Mesendoderm (in vitro differentiated cells): ENCODE data around the gene KRT78.

Experiments used
- DNase-seq: peaks from one replicate; pipeline ENCODE4 v3.0.0; 2013
- H2AK5ac ChIP-seq: 2 replicates; pipeline ENCODE4 v1.6.1; 2013; ENCODE audit warnings: low read length, inconsistent platforms
- H2BK120ac ChIP-seq: 2 replicates; pipeline ENCODE4 v1.6.1; 2013; ENCODE audit warnings: low read depth, mild to moderate bottlenecking, low read length, moderate library complexity, mixed read lengths
- H2BK15ac ChIP-seq: replicated peaks from 2 replicates; pipeline ENCODE4 v1.6.1; 2013; ENCODE audit warnings: low read depth, mild to moderate bottlenecking, moderate library complexity
- H2BK5ac ChIP-seq: 2 replicates; pipeline ENCODE4 v1.6.1; 2013; ENCODE audit warnings: low read length, inconsistent platforms
- H3K18ac ChIP-seq: 2 replicates; pipeline ENCODE4 v1.6.1; 2013; ENCODE audit warnings: mild to moderate bottlenecking, low read length, mixed read lengths
- H3K23ac ChIP-seq: one replicate; pipeline ENCODE4 v1.6.1; 2013; ENCODE audit warnings: low read length
- H3K27ac ChIP-seq: 2 replicates; pipeline ENCODE4 v1.5.1; 2013; ENCODE audit warnings: low read depth, mild to moderate bottlenecking, inconsistent platforms, low read length, moderate library complexity
- H3K27me3 ChIP-seq: 2 replicates; pipeline ENCODE4 v1.6.1; 2013; ENCODE audit warnings: low read length, control low read depth, mild to moderate bottlenecking, inconsistent platforms; ENCODE audit not compliant: insufficient read depth, poor library complexity
- H3K36me3 ChIP-seq: 2 replicates; pipeline ENCODE4 v1.6.1; 2013; ENCODE audit warnings: low read length, inconsistent platforms; ENCODE audit not compliant: control insufficient read depth, insufficient read depth
- H3K4ac ChIP-seq: one replicate; pipeline ENCODE4 v1.6.1; 2013; ENCODE audit warnings: low read depth, mild to moderate bottlenecking, low read length, moderate library complexity
- H3K4me1 ChIP-seq: 2 replicates; pipeline ENCODE4 v1.6.1; 2013; ENCODE audit warnings: low read depth, low read length, inconsistent platforms; ENCODE audit not compliant: control insufficient read depth
- H3K4me2 ChIP-seq: 2 replicates; pipeline ENCODE4 v1.6.1; 2013; ENCODE audit warnings: low read length
- H3K4me3 ChIP-seq: 2 replicates; pipeline ENCODE4 v1.5.1; 2013; ENCODE audit warnings: mild to moderate bottlenecking, low read length
- H3K56ac ChIP-seq: one replicate; pipeline ENCODE4 v1.6.1; 2013; ENCODE audit warnings: low read length
- H3K79me1 ChIP-seq: 2 replicates; pipeline ENCODE4 v1.6.1; 2013; ENCODE audit warnings: low read length, inconsistent platforms
- H3K79me2 ChIP-seq: 2 replicates; pipeline ENCODE4 v1.6.1; 2013; ENCODE audit warnings: mild to moderate bottlenecking, low read length; ENCODE audit not compliant: control insufficient read depth, insufficient read depth
- H3K9ac ChIP-seq: 2 replicates; pipeline ENCODE4 v1.6.1; 2013; ENCODE audit warnings: low read length, inconsistent platforms
- H4K5ac ChIP-seq: one replicate; pipeline ENCODE4 v1.6.1; 2013; ENCODE audit warnings: low read length
- H4K8ac ChIP-seq: one replicate; pipeline ENCODE4 v1.6.1; 2013; ENCODE audit warnings: low read depth, mild to moderate bottlenecking, control low read depth, low read length, moderate library complexity
- WGBS: extraction: QIAGEN DNeasy Blood & Tissue Kit; methylation state at CpG from one replicate; pipeline ENCODE4 v1.1.7; 2013; ENCODE audit warnings: low lambda C conversion rate, missing lambda C conversion rate; ENCODE audit not compliant: insufficient coverage; ENCODE audit errors: extremely low coverage; 5-methylcytosine and 5-hydroxymethylcytosine counted together

The KRT78 gene

DNA sequence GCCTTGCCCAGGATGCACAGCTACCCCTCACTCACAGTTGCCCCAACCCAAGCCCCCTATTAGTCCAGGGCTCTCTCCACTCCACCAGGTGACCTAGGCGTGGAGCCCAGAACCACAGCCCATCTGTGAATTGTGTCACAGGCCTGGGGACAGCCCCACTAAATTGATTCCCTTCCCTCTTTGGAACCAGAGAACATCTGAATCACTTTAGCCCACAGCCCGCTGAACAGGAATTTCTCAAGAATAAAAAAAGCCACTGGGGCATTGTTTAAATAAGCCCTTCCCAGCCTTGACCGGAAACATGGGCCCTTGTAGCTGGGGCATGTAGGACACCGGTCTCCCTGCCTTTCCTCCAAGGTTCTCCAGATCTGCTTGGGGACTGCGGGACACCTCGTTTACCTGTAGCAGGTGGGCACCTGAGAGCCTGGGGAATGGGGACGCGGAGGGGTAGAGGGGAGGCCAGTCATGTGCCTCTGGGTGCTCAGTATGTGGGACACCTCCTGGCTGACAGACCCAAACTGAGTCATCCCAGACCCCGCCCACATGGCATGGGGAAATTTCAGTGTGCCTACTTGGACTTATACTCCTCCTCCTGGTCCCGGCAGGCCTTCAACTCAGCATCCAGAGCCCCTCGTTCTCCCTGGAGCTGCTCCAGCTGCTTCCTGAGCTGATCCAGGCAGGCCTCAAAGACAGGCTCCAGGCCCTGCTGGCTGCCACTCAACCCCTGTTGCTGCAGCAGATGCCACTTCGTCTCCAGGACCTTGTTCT is 1.3 kb downstream of the KRT78 start:
- no peak overlapping the region for H4K5ac ChIP-seq
- no peak overlapping the region for H4K8ac ChIP-seq
- H3K4me3 ChIP-seq: no peak overlapping the region
- H3K9ac ChIP-seq: no peak overlapping the region
- H3K79me1 ChIP-seq: no peaks in the 10 kb centered on the region
- no peaks in the 10 kb centered on the region for H3K27me3 ChIP-seq
- H3K4me2 ChIP-seq: no peak overlapping the region
- no peaks in the 10 kb centered on the region for H3K4me1 ChIP-seq
- H2BK120ac ChIP-seq: no peak overlapping the region
- no peak overlapping the region for H2AK5ac ChIP-seq
- H3K18ac ChIP-seq: no peak overlapping the region
- H3K36me3 ChIP-seq: no peaks in the 10 kb centered on the region
- no peak overlapping the region for H3K56ac ChIP-seq
- no peaks in the 10 kb centered on the region for H3K79me2 ChIP-seq
- no peak overlapping the region for H3K23ac ChIP-seq
- no peak for DNase-seq
- no peak overlapping the region for H2BK15ac ChIP-seq
- H3K27ac ChIP-seq: no peak overlapping the region
- no peak overlapping the region for H2BK5ac ChIP-seq
- WGBS: no CpG with 5 or more reads among the region's 12 CpGs
- no peak overlapping the region for H3K4ac ChIP-seq

DNA sequence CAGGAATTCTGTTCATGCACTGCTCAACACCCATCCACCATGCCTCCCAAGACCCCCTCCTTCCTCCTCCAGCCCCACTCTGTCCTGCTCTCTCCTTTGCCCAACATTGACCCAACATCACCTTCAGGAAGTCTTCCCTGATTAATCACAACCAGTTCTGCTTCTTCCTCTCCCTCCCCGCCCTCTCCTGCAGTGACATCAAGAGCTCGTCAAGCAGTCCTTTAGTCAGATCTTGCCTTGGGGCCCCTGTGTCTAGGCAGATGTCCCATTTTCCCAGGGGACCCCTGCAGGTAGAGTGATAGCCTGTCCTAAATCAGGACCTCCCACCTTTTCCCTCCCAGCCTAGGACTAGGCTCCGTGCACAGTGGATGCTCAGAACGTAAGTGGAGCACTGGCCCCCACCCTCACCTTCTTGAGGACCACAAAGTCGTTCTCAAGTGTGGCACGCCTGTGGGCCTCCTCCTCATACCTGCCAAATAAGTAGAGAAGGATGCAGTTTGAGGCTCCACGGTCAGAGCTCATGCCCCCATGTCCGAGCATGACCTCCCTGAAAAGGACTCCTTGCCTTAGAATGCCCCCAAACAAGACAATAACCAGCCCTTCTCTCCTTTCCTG is 2.3 kb downstream of the KRT78 start:
- no peak overlapping the region for H2BK5ac ChIP-seq
- no peak overlapping the region for H3K4me3 ChIP-seq
- no peaks in the 10 kb centered on the region for H3K79me2 ChIP-seq
- H3K27ac ChIP-seq: no peak overlapping the region
- no peak overlapping the region for H3K9ac ChIP-seq
- no peak overlapping the region for H3K4me2 ChIP-seq
- no peak overlapping the region for H3K18ac ChIP-seq
- H3K4me1 ChIP-seq: no peaks in the 10 kb centered on the region
- no CpG with 5 or more reads among the region's 8 CpGs for WGBS
- H2AK5ac ChIP-seq: no peak overlapping the region
- no peaks in the 10 kb centered on the region for H3K36me3 ChIP-seq
- H3K23ac ChIP-seq: no peak overlapping the region
- no peak overlapping the region for H2BK15ac ChIP-seq
- no peak overlapping the region for H4K8ac ChIP-seq
- H2BK120ac ChIP-seq: no peak overlapping the region
- no peak overlapping the region for H3K56ac ChIP-seq
- H3K4ac ChIP-seq: no peak overlapping the region
- H3K79me1 ChIP-seq: no peaks in the 10 kb centered on the region
- DNase-seq: no peak
- no peak overlapping the region for H4K5ac ChIP-seq
- no peaks in the 10 kb centered on the region for H3K27me3 ChIP-seq

DNA sequence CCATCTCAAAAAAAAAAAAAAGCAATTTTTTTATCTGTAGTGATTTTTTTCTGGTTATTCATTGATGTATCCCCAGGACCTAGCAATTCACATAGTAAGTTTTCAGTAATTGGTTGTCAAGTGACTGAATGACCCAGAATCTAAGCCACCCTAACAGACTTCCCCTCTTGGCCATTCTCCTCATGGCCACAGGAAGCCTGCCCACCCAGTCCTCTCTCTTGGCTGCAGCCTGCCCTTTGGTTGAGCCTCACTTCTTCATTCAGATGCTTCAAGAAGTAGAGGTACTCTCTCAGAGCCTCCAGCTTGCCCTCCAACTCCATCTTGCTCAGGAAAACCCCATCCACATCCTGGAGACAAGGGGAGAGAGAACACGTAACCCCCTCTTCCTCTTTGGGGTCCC is 2.8 kb downstream of the KRT78 start:
- WGBS: no CpG with 5 or more reads among the region's 1 CpG
- H3K23ac ChIP-seq: no peak overlapping the region

GRCh38 chr12:52844386-52844785 is 4.4 kb downstream of the KRT78 start:
- Histone ChIP-seq H3K18ac (no peak overlapping the region), H3K79me1 (no peaks in the 10 kb centered on the region), H2BK120ac (no peak overlapping the region), H3K79me2 (no peaks in the 10 kb centered on the region), H3K4me3 (no peak overlapping the region), H3K27me3 (no peaks in the 10 kb centered on the region), H3K4ac (no peak overlapping the region), H3K4me2 (no peak overlapping the region), H3K56ac (no peak overlapping the region), H3K23ac (no peak overlapping the region), H4K8ac (no peak overlapping the region), H3K4me1 (no peaks in the 10 kb centered on the region), H3K9ac (no peak overlapping the region), H2BK15ac (no peak overlapping the region), H4K5ac (no peak overlapping the region), H3K27ac (no peak overlapping the region), H3K36me3 (no peaks in the 10 kb centered on the region), H2BK5ac (no peak overlapping the region), H2AK5ac (no peak overlapping the region)
- no CpG with 5 or more reads among the region's 11 CpGs for WGBS
- no peak for DNase-seq

More for the DNA sequence above, 2.8 kb downstream of the KRT78 start:
- H4K5ac ChIP-seq: no peak overlapping the region
- no peak overlapping the region for H2AK5ac ChIP-seq
- no peak overlapping the region for H3K4ac ChIP-seq
- no peaks in the 10 kb centered on the region for H3K79me2 ChIP-seq
- DNase-seq: no peak
- H3K4me1 ChIP-seq: no peaks in the 10 kb centered on the region
- no peaks in the 10 kb centered on the region for H3K79me1 ChIP-seq
- no peak overlapping the region for H3K9ac ChIP-seq
- H2BK5ac ChIP-seq: no peak overlapping the region
- no peak overlapping the region for H2BK120ac ChIP-seq
- no peak overlapping the region for H3K56ac ChIP-seq
- H3K4me3 ChIP-seq: no peak overlapping the region
- H3K4me2 ChIP-seq: no peak overlapping the region
- no peak overlapping the region for H2BK15ac ChIP-seq
- no peak overlapping the region for H3K27ac ChIP-seq
- H3K27me3 ChIP-seq: no peaks in the 10 kb centered on the region
- H3K36me3 ChIP-seq: no peaks in the 10 kb centered on the region
- no peak overlapping the region for H3K18ac ChIP-seq
- no peak overlapping the region for H4K8ac ChIP-seq

GRCh38 chr12:52839436-52840105 is 9.2 kb downstream of the KRT78 start:
- Histone ChIP-seq H4K5ac (no peak overlapping the region), H3K36me3 (no peaks in the 10 kb centered on the region), H2BK15ac (no peak overlapping the region), H4K8ac (no peak overlapping the region), H2BK5ac (no peak overlapping the region), H3K4ac (no peak overlapping the region), H3K4me3 (no peak overlapping the region), H3K23ac (no peak overlapping the region), H3K79me2 (no peaks in the 10 kb centered on the region), H2AK5ac (no peak overlapping the region), H3K9ac (no peak overlapping the region), H3K27me3 (no peaks in the 10 kb centered on the region), H3K18ac (no peak overlapping the region), H3K79me1 (no peaks in the 10 kb centered on the region), H2BK120ac (no peak overlapping the region), H3K27ac (no peak overlapping the region), H3K56ac (no peak overlapping the region), H3K4me1 (no peaks in the 10 kb centered on the region), H3K4me2 (no peak overlapping the region)
- no peak for DNase-seq
- WGBS: no CpG with 5 or more reads among the region's 18 CpGs
